K562 (cell line): ENCODE data around the gene RABGAP1L.

Experiments used
- BRCA1 ChIP-seq, 2 experiments: fragments of 450-650 bp in 1 of 2; sonication (generic) in 1 of 2; formaldehyde crosslinking in 1 of 2; IDR thresholded peaks; 2 replicates each; pipeline versions ENCODE4 v1.5.0 to v1.6.1; 2017 to 2020; ENCODE audit warnings: mild to moderate bottlenecking in 1 of 2, missing genetic modification reagents in 1 of 2
- FOSL1 ChIP-seq: fragments of 200-800 bp; sonication (Bioruptor generic); conservative IDR thresholded peaks from 2 replicates; pipeline ENCODE4 v1.6.1; 2016; ENCODE audit warnings: missing genetic modification characterization, missing compliant biosample characterization
- MEF2A ChIP-seq: IDR thresholded peaks from 2 replicates; pipeline ENCODE4 v1.6.1; 2011; ENCODE audit warnings: low read depth, mild to moderate bottlenecking, low read length, moderate library complexity; ENCODE audit not compliant: control insufficient read depth
- NEUROD1 ChIP-seq: fragments of 150-350 bp; IDR thresholded peaks from 2 replicates; pipeline ENCODE4 v1.6.1; 2014; ENCODE audit warnings: borderline replicate concordance, low read length, low read depth; ENCODE audit not compliant: partially characterized antibody
- POLR2A ChIP-seq: fragments of 450-650 bp; conservative IDR thresholded peaks from 2 replicates; pipeline ENCODE4 v1.6.1; 2016

GRCh38 chr1:174314433-174314832, 155.1 kb downstream of the RABGAP1L start:
- TF ChIP-seq NEUROD1 (no peak), MEF2A (no peak), POLR2A (no peak), FOSL1 (tag) (no peak), BRCA1 (IDR thresholded peaks at IDR 0.05) (no peak), BRCA1 (CRISPR knock-in tag; IDR thresholded peaks at IDR 0.05) (no peak)
